Measurements from ENCODE around the gene NMD3. TPM values are rescaled to one million over a fixed set of nuclear protein-coding genes. Genes with fewer than 3 reads are reported as not detected.
A peak's percentile ranks its signal among the peaks of the same experiment; 100 is the strongest.

NMD3 gene
- total and polyA plus RNA-seq, 2 of the 4 experiments (the other 2 are of a cell fraction), result 33.8 to 95.0 TPM

GRCh38 chr3:161233557-161233956 is 12.4 kb downstream of the NMD3 start:
- Histone ChIP-seq H2AK5ac (ENCODE audit: low read depth, low read length) (no peak overlapping the region), H3K9ac (ENCODE audit: low read depth, low read length) (no peak overlapping the region), H3K79me1 (ENCODE audit: low read depth in 1 of 2, low read length in 2 of 2) (peaks cover 23 to 44% of the 10 kb centered on the region in 2 experiments), H3K4me3 (ENCODE audit: insufficient read depth, low read depth, low read length) (no peak overlapping the region), H4K5ac (ENCODE audit: low read depth, low read length) (no peak overlapping the region), H3K27me3 (ENCODE audit: control insufficient read depth, insufficient read depth, low read length) (no peaks in the 10 kb centered on the region), H3K56ac (ENCODE audit: extremely low read depth, insufficient read depth, low read length) (no peak overlapping the region), H2AFZ (replicated peaks; ENCODE audit: low read length, poor library complexity) (no peak overlapping the region), H3K36me3 (ENCODE audit: control insufficient read depth, insufficient read depth, low read length) (peaks cover 31% of the 10 kb centered on the region), H3K9me1 (ENCODE audit: insufficient read depth, low read length) (peaks cover 3% of the 10 kb centered on the region; the same call in 1 of the 2 replicates), H4K8ac (ENCODE audit: low read depth in 2 of 2, low read length in 2 of 2) (no peak overlapping the region), H2BK15ac (ENCODE audit: low read depth, low read length) (no peak overlapping the region), H3K9me3 (ENCODE audit: control insufficient read depth, insufficient read depth, low read length) (no peaks in the 10 kb centered on the region), H2AK9ac (replicated peaks; ENCODE audit: low read depth, low read length, poor library complexity) (no peak overlapping the region), H2BK5ac (ENCODE audit: low read depth, low read length, poor library complexity, severe bottlenecking) (peak overlapping the region; percentile 29), H3K27ac (ENCODE audit: insufficient read depth, low read length) (no peak overlapping the region), H4K91ac (ENCODE audit: insufficient read depth, low read depth, low read length) (no peak overlapping the region), H3K4me1 (ENCODE audit: control insufficient read depth, insufficient read depth, low read length) (no peaks in the 10 kb centered on the region), H3K18ac (ENCODE audit: low read depth, low read length) (no peak overlapping the region), H2BK120ac (ENCODE audit: low read depth, low read length) (no peak overlapping the region), H3K14ac (replicated peaks; ENCODE audit: low read depth, low read length) (no peak overlapping the region), H3K4me2 (ENCODE audit: low read depth, low read length) (no peak overlapping the region), H3K4ac (ENCODE audit: low read depth, low read length) (no peak overlapping the region), H4K20me1 (ENCODE audit: insufficient read depth, low read length) (peaks cover 17% of the 10 kb centered on the region), H3K23ac (ENCODE audit: low read depth, low read length) (no peak overlapping the region), H2BK20ac (ENCODE audit: low read depth, low read length) (no peak overlapping the region)
- in situ Hi-C loops (cut with MboI; ENCODE audit: low sequenced_read_pairs), result no loop called here
- ATAC-seq (ENCODE audit: low read depth) (peak; percentile 32), DNase-seq (peak; percentile 63)
- TF ChIP-seq, protein P1, sequence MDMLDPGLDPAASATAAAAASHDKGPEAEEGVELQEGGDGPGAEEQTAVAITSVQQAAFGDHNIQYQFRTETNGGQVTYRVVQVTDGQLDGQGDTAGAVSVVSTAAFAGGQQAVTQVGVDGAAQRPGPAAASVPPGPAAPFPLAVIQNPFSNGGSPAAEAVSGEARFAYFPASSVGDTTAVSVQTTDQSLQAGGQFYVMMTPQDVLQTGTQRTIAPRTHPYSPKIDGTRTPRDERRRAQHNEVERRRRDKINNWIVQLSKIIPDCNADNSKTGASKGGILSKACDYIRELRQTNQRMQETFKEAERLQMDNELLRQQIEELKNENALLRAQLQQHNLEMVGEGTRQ (IDR thresholded peaks at IDR 0.05; ENCODE audit: low read depth, low read length), result no peak
- TF ChIP-seq FOS (IDR thresholded peaks at IDR 0.05; ENCODE audit: low read depth, low read length) (no peak), NFE2L2 (IDR thresholded peaks at IDR 0.05; ENCODE audit: low read depth, low read length) (peak; percentile 41; the same call in 1 of the 2 replicates)
- no TSS peak for BruUV-seq (replicated peaks)
- ChIA-PET POLR2A (ENCODE audit: unreplicated experiment) (no interaction called here), CTCF (interaction anchor here (0.7 kb wide), 1 partner anchor 1000 kb away, joined by 3 read pairs; no protein-coding TSS in a partner anchor)
- intact Hi-C loops (cut with micrococcal nuclease), result no loop called here
- WGBS, 2 experiments (ENCODE audit: extremely low coverage in 2 of 2, insufficient read length in 1 of 2), result no CpG with 5 or more reads among the region's 1 CpG
- dilution Hi-C loops (cut with HindIII; ENCODE audit: low sequenced_read_pairs, unreplicated experiment), result no loop called here
